IMR-90 (cell line): Measurements from ENCODE around the gene MRPL58. TPM values are rescaled to one million over a fixed set of nuclear protein-coding genes. Genes with fewer than 3 reads are reported as not detected.

Source experiments
- ATAC-seq: fragments of 200-7000 bp; cut with Tn5 transposase; 2 replicates; pipeline ENCODE4 v1.9.1; 2020; ENCODE audit warnings: low read depth, mild to moderate bottlenecking, moderate library complexity
- BruUV-seq: library from RNA; stranded (reverse); fragments of 400-500 nt; replicated peaks from 2 replicates; lab custom pipeline; 2021; lab: Mats Ljungman, UMichigan
- CTCF ChIA-PET: fragments of 300-600 bp; formaldehyde crosslinking; extraction: SDS; loops from one replicate; lab custom pipeline; 2021; ENCODE audit warnings: antibody characterized with exemption; lab: Yijun Ruan, JAX
- POLR2A ChIA-PET: fragments of 300-600 bp; sonication (Branson Sonifier 250); formaldehyde crosslinking; loops from one replicate; lab custom pipeline; 2022; ENCODE audit warnings: antibody characterized with exemption; ENCODE audit not compliant: unreplicated experiment; lab: Charles Lee
- DNase-seq: peaks from one replicate; pipeline ENCODE4 v3.0.0; 2013
- H2AFZ ChIP-seq: replicated peaks from 2 replicates; pipeline ENCODE3; 2013; ENCODE audit warnings: low read length, mild to moderate bottlenecking; ENCODE audit not compliant: poor library complexity
- H2AK5ac ChIP-seq: 2 replicates; pipeline ENCODE4 v1.6.1; 2013; ENCODE audit warnings: low read depth, low read length, inconsistent platforms
- H2AK9ac ChIP-seq: replicated peaks from 2 replicates; pipeline ENCODE3; 2013; ENCODE audit warnings: mild to moderate bottlenecking, low read depth, low read length, moderate library complexity; ENCODE audit not compliant: poor library complexity
- H2BK120ac ChIP-seq: 2 replicates; pipeline ENCODE4 v1.6.1; 2013; ENCODE audit warnings: low read depth, low read length, inconsistent platforms
- H2BK15ac ChIP-seq: 3 replicates; pipeline ENCODE4 v1.6.1; 2013; ENCODE audit warnings: low read depth, low read length, inconsistent platforms
- H2BK20ac ChIP-seq: 2 replicates; pipeline ENCODE4 v1.6.1; 2013; ENCODE audit warnings: low read depth, mild to moderate bottlenecking, inconsistent platforms, low read length, moderate library complexity
- H2BK5ac ChIP-seq: 2 replicates; pipeline ENCODE4 v1.6.1; 2013; ENCODE audit warnings: mild to moderate bottlenecking, low read depth, low read length, inconsistent platforms; ENCODE audit not compliant: poor library complexity, severe bottlenecking
- H3K14ac ChIP-seq: replicated peaks from 2 replicates; pipeline ENCODE4 v1.6.1; 2013; ENCODE audit warnings: low read depth, low read length, inconsistent platforms
- H3K18ac ChIP-seq: 2 replicates; pipeline ENCODE4 v1.6.1; 2013; ENCODE audit warnings: low read depth, low read length, control low read depth
- H3K23ac ChIP-seq: 2 replicates; pipeline ENCODE4 v1.6.1; 2013; ENCODE audit warnings: low read depth, low read length, inconsistent platforms
- H3K27ac ChIP-seq: 2 replicates; pipeline ENCODE4 v1.5.1; 2013; ENCODE audit warnings: mild to moderate bottlenecking, control low read depth, low read length; ENCODE audit not compliant: insufficient read depth
- H3K27me3 ChIP-seq: 2 replicates; pipeline ENCODE4 v1.6.1; 2013; ENCODE audit warnings: low read length; ENCODE audit not compliant: control insufficient read depth, insufficient read depth
- H3K36me3 ChIP-seq: 2 replicates; pipeline ENCODE4 v1.6.1; 2013; ENCODE audit warnings: low read length, mixed read lengths; ENCODE audit not compliant: control insufficient read depth, insufficient read depth
- H3K4ac ChIP-seq: 2 replicates; pipeline ENCODE4 v1.6.1; 2013; ENCODE audit warnings: low read depth, low read length, inconsistent platforms
- H3K4me1 ChIP-seq: 2 replicates; pipeline ENCODE4 v1.6.1; 2013; ENCODE audit warnings: low read length, mixed read lengths; ENCODE audit not compliant: control insufficient read depth, insufficient read depth
- H3K4me2 ChIP-seq: 2 replicates; pipeline ENCODE4 v1.6.1; 2013; ENCODE audit warnings: low read depth, mild to moderate bottlenecking, control low read depth, low read length, moderate library complexity
- H3K4me3 ChIP-seq: 2 replicates; pipeline ENCODE4 v1.5.1; 2013; ENCODE audit warnings: low read depth, mild to moderate bottlenecking, control low read depth, low read length, moderate library complexity; ENCODE audit not compliant: insufficient read depth
- H3K56ac ChIP-seq: 2 replicates; pipeline ENCODE4 v1.6.1; 2013; ENCODE audit warnings: low read length, inconsistent platforms; ENCODE audit not compliant: insufficient read depth; ENCODE audit errors: extremely low read depth
- H3K79me1 ChIP-seq, 2 experiments: 2 replicates each; pipeline ENCODE4 v1.6.1; 2013; ENCODE audit warnings: low read length in 2 of 2, inconsistent platforms in 1 of 2, low read depth in 1 of 2
- H3K9ac ChIP-seq: 2 replicates; pipeline ENCODE4 v1.6.1; 2013; ENCODE audit warnings: low read depth, low read length, control low read depth
- H3K9me1 ChIP-seq: 2 replicates; pipeline ENCODE4 v1.6.1; 2013; ENCODE audit warnings: low read length, inconsistent platforms; ENCODE audit not compliant: insufficient read depth
- H3K9me3 ChIP-seq: 2 replicates; pipeline ENCODE4 v1.6.1; 2013; ENCODE audit warnings: low read length; ENCODE audit not compliant: control insufficient read depth, insufficient read depth
- H4K20me1 ChIP-seq: 2 replicates; pipeline ENCODE4 v1.6.1; 2013; ENCODE audit warnings: low read length, inconsistent platforms; ENCODE audit not compliant: insufficient read depth
- H4K5ac ChIP-seq: 2 replicates; pipeline ENCODE4 v1.6.1; 2013; ENCODE audit warnings: mild to moderate bottlenecking, low read depth, low read length, control low read depth
- H4K8ac ChIP-seq, 2 experiments: 2 replicates each; pipeline ENCODE4 v1.6.1; 2013; ENCODE audit warnings: low read depth in 2 of 2, low read length in 2 of 2, control low read depth in 1 of 2, inconsistent platforms in 1 of 2
- H4K91ac ChIP-seq: 2 replicates; pipeline ENCODE4 v1.6.1; 2013; ENCODE audit warnings: low read depth, low read length, inconsistent platforms; ENCODE audit not compliant: insufficient read depth
- BHLHE40 ChIP-seq: fragments of 150-350 bp; IDR thresholded peaks from 2 replicates; pipeline ENCODE4 v1.6.1; 2016; ENCODE audit warnings: mild to moderate bottlenecking, low read depth, low read length
- CEBPB ChIP-seq: IDR thresholded peaks from 2 replicates; pipeline ENCODE4 v1.6.1; 2012; ENCODE audit warnings: low read depth, low read length, improper control_type of control experiment
- CHD1 ChIP-seq: IDR thresholded peaks from 2 replicates; pipeline ENCODE4 v1.6.1; 2012; ENCODE audit warnings: low read depth, low read length, improper control_type of control experiment
- CTCF ChIP-seq: conservative IDR thresholded peaks from 2 replicates; pipeline ENCODE4 v1.5.1; 2012; ENCODE audit warnings: mild to moderate bottlenecking, low read depth, low read length, improper control_type of control experiment
- ELK1 ChIP-seq: fragments of 150-350 bp; IDR thresholded peaks from 2 replicates; pipeline ENCODE4 v1.6.1; 2016; ENCODE audit warnings: low read depth, mild to moderate bottlenecking, low read length, moderate library complexity, borderline replicate concordance
- FOS ChIP-seq: fragments of 150-350 bp; IDR thresholded peaks from 2 replicates; pipeline ENCODE4 v1.6.1; 2016; ENCODE audit warnings: low read depth, low read length
- MAFK ChIP-seq: IDR thresholded peaks from 2 replicates; pipeline ENCODE4 v1.6.1; 2012; ENCODE audit warnings: low read depth, low read length, improper control_type of control experiment
- MAZ ChIP-seq: IDR thresholded peaks from 2 replicates; pipeline ENCODE4 v1.6.1; 2012; ENCODE audit warnings: low read depth, mild to moderate bottlenecking, low read length, improper control_type of control experiment, moderate library complexity, borderline replicate concordance
- MXI1 ChIP-seq: IDR thresholded peaks from 2 replicates; pipeline ENCODE4 v1.6.1; 2012; ENCODE audit warnings: low read depth, mild to moderate bottlenecking, low read length, moderate library complexity, borderline replicate concordance
- NFE2L2 ChIP-seq: fragments of 150-350 bp; IDR thresholded peaks from 2 replicates; pipeline ENCODE4 v1.6.1; 2016; ENCODE audit warnings: low read depth, mild to moderate bottlenecking, low read length
- POLR2A ChIP-seq: IDR thresholded peaks from 2 replicates; pipeline ENCODE4 v1.6.1; 2012; ENCODE audit warnings: mild to moderate bottlenecking, low read depth, low read length
- RAD21 ChIP-seq: IDR thresholded peaks from 2 replicates; pipeline ENCODE4 v1.6.1; 2012; ENCODE audit warnings: low read length, improper control_type of control experiment
- RCOR1 ChIP-seq: IDR thresholded peaks from 2 replicates; pipeline ENCODE4 v1.6.1; 2012; ENCODE audit warnings: mild to moderate bottlenecking, low read length, improper control_type of control experiment; ENCODE audit not compliant: insufficient replicate concordance
- RFX5 ChIP-seq: IDR thresholded peaks from 2 replicates; pipeline ENCODE4 v1.8.0; 2012; ENCODE audit warnings: low read depth, mild to moderate bottlenecking, low read length, moderate library complexity
- SMC3 ChIP-seq: fragments of 150-350 bp; IDR thresholded peaks from 2 replicates; pipeline ENCODE4 v1.6.1; 2016; ENCODE audit warnings: low read depth, mild to moderate bottlenecking, antibody characterized with exemption, low read length, moderate library complexity
- USF2 ChIP-seq: fragments of 150-350 bp; IDR thresholded peaks from 2 replicates; pipeline ENCODE4 v1.6.1; 2017; ENCODE audit warnings: mild to moderate bottlenecking, antibody characterized with exemption, low read length, low read depth
- WGBS, 2 experiments: methylation state at CpG; one replicate each; pipeline versions ENCODE4 v1.1.5 to v1.1.7; 2013; ENCODE audit warnings: missing lambda C conversion rate in 2 of 2; ENCODE audit not compliant: insufficient read length in 1 of 2; ENCODE audit errors: extremely low coverage in 2 of 2; 5-methylcytosine and 5-hydroxymethylcytosine counted together
- dilution Hi-C: fragments of 300-500 bp; cut with HindIII; formaldehyde crosslinking; loops from one replicate; pipeline ENCODE4 v1.14.3; 2018; ENCODE audit warnings: low sequenced_read_pairs; ENCODE audit not compliant: unreplicated experiment
- in situ Hi-C: fragments of 300-500 bp; cut with MboI; formaldehyde crosslinking; loops from 3 replicates; pipeline ENCODE4 v1.14.3; 2019; ENCODE audit warnings: low sequenced_read_pairs, inconsistent platforms, mixed read lengths
- intact Hi-C: fragments of 100-400 bp; cut with micrococcal nuclease; formaldehyde crosslinking; loops from 2 replicates; pipeline ENCODE4 v1.10.0; 2022
- polyA plus RNA-seq, 3 experiments: library from polyadenylated mRNA; depleted of rRNA; stranded (reverse); fragments of >200 nt; gene quantifications; 2 replicates each; pipeline ENCODE4 v1.2.3, GENCODE V29; 2012; ENCODE audit warnings: low replicate concordance in 1 of 3
- total RNA-seq: library from RNA; depleted of rRNA; stranded (reverse); fragments of >200 nt; gene quantifications from 2 replicates; pipeline ENCODE4 v1.2.3, GENCODE V29; 2012

Gene MRPL58
- total and polyA plus RNA-seq, 2 of the 4 experiments (the other 2 are of a cell fraction) = 42.5 to 53.0 TPM

GRCh38 chr17:74995847-74996246 lies 16.6 kb upstream of the MRPL58 start:
- Histone ChIP-seq H3K4ac (no peak overlapping the region), H2AK9ac (no peak overlapping the region), H2BK20ac (no peak overlapping the region), H2BK5ac (no peak overlapping the region), H3K79me1 (peaks cover 15 to 73% of the 10 kb centered on the region in 2 experiments; a peak in 3 of 4 replicates), H4K5ac (no peak overlapping the region), H4K8ac (no peak overlapping the region), H3K36me3 (peaks cover 9% of the 10 kb centered on the region), H2AFZ (no peak overlapping the region), H2AK5ac (no peak overlapping the region), H3K27me3 (no peaks in the 10 kb centered on the region), H2BK120ac (no peak overlapping the region), H2BK15ac (no peak overlapping the region), H3K18ac (no peak overlapping the region), H3K9ac (no peak overlapping the region), H3K9me3 (no peaks in the 10 kb centered on the region), H3K4me3 (no peak overlapping the region), H3K9me1 (0 out of 2 replicates have a peak, but pooled peaks cover 12% of the 10 kb centered on the region), H3K56ac (no peak overlapping the region), H3K23ac (no peak overlapping the region), H3K4me2 (no peak overlapping the region), H4K20me1 (peaks cover 20% of the 10 kb centered on the region), H4K91ac (no peak overlapping the region), H3K14ac (no peak overlapping the region), H3K4me1 (peaks cover 10% of the 10 kb centered on the region), H3K27ac (no peak overlapping the region)
- POLR2A ChIA-PET = no interaction called here
- intact Hi-C loops = no loop called here
- TF ChIP-seq MXI1 (no peak), USF2 (no peak), CEBPB (no peak), MAFK (no peak), RCOR1 (no peak), BHLHE40 (no peak), MAZ (no peak), CHD1 (no peak), NFE2L2 (no peak), CTCF (no peak), POLR2A (no peak), RFX5 (no peak), SMC3 (no peak), RAD21 (no peak), FOS (no peak), ELK1 (no peak)
- CTCF ChIA-PET = no interaction called here
- dilution Hi-C loops = no loop called here
- in situ Hi-C loops = no loop called here
- no CpG with 5 or more reads among the region's 5 CpGs for WGBS, 2 experiments
- DNase-seq (no peak), ATAC-seq (no peak)
- BruUV-seq = no TSS peak
